PFSK-1 (cell line): ENCODE results near the gene ALG9.

Source experiments
- FOXP2 ChIP-seq: optimal IDR thresholded peaks from 2 replicates; pipeline ENCODE3; 2011; ENCODE audit warnings: borderline replicate concordance, control low read depth, inconsistent platforms; ENCODE audit not compliant: insufficient read depth; ENCODE audit errors: extremely low read length, extremely low read depth
- POLR2AphosphoS5 ChIP-seq: IDR thresholded peaks from 2 replicates; pipeline ENCODE4 v1.6.1; 2012; ENCODE audit warnings: low read depth, mild to moderate bottlenecking, control low read depth, low read length, moderate library complexity
- REST ChIP-seq, 2 experiments: IDR thresholded peaks; 2 replicates each; pipeline versions ENCODE4 v1.6.1 to v1.8.0; 2011 to 2012; ENCODE audit warnings: low read depth in 2 of 2, low read length in 2 of 2, control low read depth in 1 of 2, inconsistent platforms in 1 of 2, mild to moderate bottlenecking in 1 of 2, moderate library complexity in 1 of 2; ENCODE audit not compliant: insufficient read depth in 1 of 2
- SIN3A ChIP-seq: IDR thresholded peaks from 2 replicates; pipeline ENCODE4 v1.6.1; 2012; ENCODE audit warnings: mild to moderate bottlenecking, low read length, moderate library complexity, borderline replicate concordance; ENCODE audit not compliant: insufficient read depth
- TAF1 ChIP-seq: IDR thresholded peaks from 2 replicates; pipeline ENCODE4 v1.6.1; 2012; ENCODE audit warnings: low read length, control low read depth, borderline replicate concordance; ENCODE audit not compliant: insufficient read depth

ALG9 gene

GRCh38 chr11:111855506-111855905 is 15.9 kb downstream of the ALG9 start:
- TF ChIP-seq FOXP2 (no peak), REST (IDR thresholded peaks at IDR 0.05; ENCODE audit: insufficient read depth in 1 of 2, low read depth in 2 of 2, low read length in 2 of 2) (no peak), SIN3A (no peak), TAF1 (no peak), POLR2AphosphoS5 (no peak)

DNA sequence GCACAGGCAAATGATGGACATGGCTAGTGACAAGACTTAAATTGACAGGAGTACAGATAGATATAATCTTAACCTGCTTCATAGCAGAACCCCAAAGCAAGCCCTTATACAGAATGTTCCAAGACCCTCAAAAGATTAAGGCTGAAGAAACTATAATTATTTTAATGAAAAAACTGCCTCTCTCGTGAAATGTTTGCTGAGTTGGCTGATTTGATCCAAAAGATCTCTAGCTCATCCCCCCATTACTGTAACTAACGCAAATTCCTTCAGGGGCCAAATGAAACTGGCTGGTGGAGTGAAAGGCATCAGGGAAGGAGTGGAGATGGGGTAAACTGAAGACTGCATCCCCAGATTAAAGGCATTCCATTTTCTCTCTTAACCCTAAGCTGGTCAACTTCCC is 19.3 kb downstream of the ALG9 start:
- no peak for TF ChIP-seq FOXP2
- no peak for TF ChIP-seq SIN3A
- no peak for TF ChIP-seq POLR2AphosphoS5
- TF ChIP-seq REST (IDR thresholded peaks at IDR 0.05; ENCODE audit: insufficient read depth in 1 of 2, low read depth in 2 of 2, low read length in 2 of 2), result no peak
- no peak for TF ChIP-seq TAF1

DNA sequence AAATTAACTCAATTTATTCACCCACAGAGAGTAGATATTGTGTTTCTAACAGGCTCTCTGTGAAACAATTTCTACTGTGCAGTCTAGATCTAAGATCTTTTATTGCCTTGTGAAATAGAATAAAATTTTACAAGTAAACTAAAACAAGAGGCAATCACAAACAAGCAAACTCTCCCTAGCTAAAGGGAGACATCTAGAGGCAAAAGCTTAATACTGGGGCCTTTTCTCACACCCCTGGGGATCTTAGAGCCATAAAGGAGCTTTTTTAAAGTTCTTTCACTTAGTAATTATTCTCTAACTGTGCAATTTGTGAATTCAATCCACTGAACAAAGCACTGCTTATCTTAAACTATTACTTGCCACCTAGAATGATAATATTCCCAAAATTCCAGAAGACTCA is 19.7 kb downstream of the ALG9 start:
- TF ChIP-seq REST (IDR thresholded peaks at IDR 0.05; ENCODE audit: insufficient read depth in 1 of 2, low read depth in 2 of 2, low read length in 2 of 2) (no peak), SIN3A (no peak), FOXP2 (no peak), POLR2AphosphoS5 (no peak), TAF1 (no peak)

- TF ChIP-seq SIN3A (no peak), TAF1 (no peak), FOXP2 (no peak), POLR2AphosphoS5 (no peak), REST (IDR thresholded peaks at IDR 0.05; ENCODE audit: insufficient read depth in 1 of 2, low read depth in 2 of 2, low read length in 2 of 2) (no peak)
Observed at GRCh38 chr11:111851067-111851466, 20.3 kb downstream of the ALG9 start.

- TF ChIP-seq SIN3A, result no peak
- no peak for TF ChIP-seq REST (IDR thresholded peaks at IDR 0.05; ENCODE audit: insufficient read depth in 1 of 2, low read depth in 2 of 2, low read length in 2 of 2)
- no peak for TF ChIP-seq FOXP2
- no peak for TF ChIP-seq POLR2AphosphoS5
- TF ChIP-seq TAF1, result no peak
Observed at GRCh38 chr11:111849631-111850030, 21.8 kb downstream of the ALG9 start.
